B cell (primary cell): ENCODE data around the gene IER5L. TPM values are rescaled to one million over a fixed set of nuclear protein-coding genes. Genes with fewer than 3 reads are reported as not detected.

Experiments
- ATAC-seq: fragments of 200-7000 bp; cut with Tn5 transposase; one replicate; pipeline ENCODE4 v1.10.0; 2021; ENCODE audit warnings: low read depth, mild to moderate bottlenecking, moderate number of reproducible peaks, moderate library complexity
- CTCF ChIA-PET: fragments of 350-600 bp; sonication (Branson Sonifier 250); formaldehyde crosslinking; loops from one replicate; lab custom pipeline; 2021; ENCODE audit warnings: antibody characterized with exemption, inconsistent platforms; lab: Charles Lee
- POLR2A ChIA-PET: fragments of 350-600 bp; sonication (Branson Sonifier 250); formaldehyde crosslinking; loops from one replicate; lab custom pipeline; 2021; ENCODE audit warnings: antibody characterized with exemption; lab: Charles Lee
- DNase-seq: peaks from one replicate; pipeline ENCODE4 v3.0.0; 2013
- H2AFZ ChIP-seq: 2 replicates; pipeline ENCODE4 v1.6.1; 2012; ENCODE audit warnings: mild to moderate bottlenecking, low read depth, low read length; ENCODE audit not compliant: insufficient read depth, poor library complexity, severe bottlenecking
- H3K27ac ChIP-seq, 2 donors: 1 replicate in 1 of 2; 2 replicates in 1 of 2; pipeline ENCODE4 v1.5.1; 2012 to 2013; ENCODE audit warnings: low read length in 2 of 2, mild to moderate bottlenecking in 2 of 2, moderate library complexity in 1 of 2
- H3K27me3 ChIP-seq, 4 experiments: fragments of 200-600 bp in 1 of 4; sonication (generic) in 1 of 4; replicated peaks in 1 of 4; 1 replicate in 2 of 4; 2 replicates in 2 of 4; pipeline versions ENCODE4 v1.6.1 to v1.7.0; 2013 to 2016; ENCODE audit warnings: low read length in 3 of 4, mild to moderate bottlenecking in 2 of 4, mixed read lengths in 1 of 4, moderate library complexity in 1 of 4; ENCODE audit not compliant: insufficient read depth in 4 of 4, control insufficient read depth in 3 of 4; ENCODE audit errors: control extremely low read depth in 1 of 4
- H3K36me3 ChIP-seq, 2 experiments: replicated peaks in 1 of 2; 1 replicate in 1 of 2; 2 replicates in 1 of 2; pipeline versions ENCODE4 v1.6.1 to v1.7.1; 2013; ENCODE audit warnings: low read length in 1 of 2; ENCODE audit not compliant: insufficient read depth in 2 of 2, control insufficient read depth in 1 of 2; ENCODE audit errors: control extremely low read depth in 1 of 2, extremely low read depth in 1 of 2
- H3K4me1 ChIP-seq, 2 donors: fragments of 200-600 bp in 1 of 2; sonication (generic) in 1 of 2; 1 replicate in 1 of 2; 2 replicates in 1 of 2; pipeline versions ENCODE4 v1.5.1 to v1.6.1; 2013 to 2017; ENCODE audit warnings: low read length in 2 of 2; ENCODE audit not compliant: control insufficient read depth in 2 of 2, insufficient read depth in 2 of 2
- H3K4me2 ChIP-seq: replicated peaks from 2 replicates; pipeline ENCODE3; 2012; ENCODE audit warnings: mild to moderate bottlenecking, low read depth, low read length; ENCODE audit not compliant: poor library complexity, severe bottlenecking
- H3K4me3 ChIP-seq, 5 experiments: fragments of 200-600 bp in 1 of 5; sonication (generic) in 1 of 5; 1 replicate in 3 of 5; 2 replicates in 2 of 5; pipeline versions ENCODE4 v1.5.1 to v1.7.0; 2011 to 2016; ENCODE audit warnings: low read length in 4 of 5, mild to moderate bottlenecking in 4 of 5, low read depth in 2 of 5, control low read depth in 1 of 5, moderate library complexity in 1 of 5; ENCODE audit not compliant: insufficient read depth in 1 of 5; ENCODE audit errors: control extremely low read depth in 1 of 5, extremely low read depth in 1 of 5
- H3K79me2 ChIP-seq: fragments of 200-600 bp; sonication (generic); one replicate; pipeline ENCODE4 v1.6.0; 2016; ENCODE audit warnings: low read length; ENCODE audit not compliant: control insufficient read depth, insufficient read depth
- H3K9ac ChIP-seq: fragments of 200-600 bp; sonication (generic); 2 replicates; pipeline ENCODE4 v1.6.1; 2017; ENCODE audit warnings: mild to moderate bottlenecking, low read length, moderate library complexity
- H3K9me3 ChIP-seq, 3 donors: one replicate each; pipeline versions ENCODE4 v1.6.1 to v1.7.1; 2013; ENCODE audit warnings: low read length in 2 of 3; ENCODE audit not compliant: control insufficient read depth in 2 of 3, insufficient read depth in 1 of 3; ENCODE audit errors: control extremely low read depth in 1 of 3
- H4K20me1 ChIP-seq: 2 replicates; pipeline ENCODE4 v1.6.0; 2012; ENCODE audit warnings: mild to moderate bottlenecking, low read length; ENCODE audit not compliant: insufficient read depth, control insufficient read depth, poor library complexity, severe bottlenecking
- H3K27ac Mint-ChIP-seq: one replicate; pipeline ENCODE4 v1.8.0; 2021; ENCODE audit warnings: mixed read lengths
- H3K27me3 Mint-ChIP-seq: one replicate; pipeline ENCODE4 v1.8.0; 2021; ENCODE audit warnings: mixed read lengths
- H3K4me1 Mint-ChIP-seq: one replicate; pipeline ENCODE4 v1.8.0; 2021; ENCODE audit warnings: mixed read lengths
- H3K4me3 Mint-ChIP-seq: one replicate; pipeline ENCODE4 v1.8.0; 2021; ENCODE audit warnings: mixed read lengths
- H3K9me3 Mint-ChIP-seq: one replicate; pipeline ENCODE4 v1.8.0; 2022; ENCODE audit warnings: mixed read lengths; ENCODE audit not compliant: insufficient read depth
- EZH2 ChIP-seq: IDR thresholded peaks from 2 replicates; pipeline ENCODE4 v1.6.1; 2012; ENCODE audit warnings: borderline replicate concordance, low read depth, mild to moderate bottlenecking, moderate library complexity, low read length; ENCODE audit not compliant: insufficient read depth, poor library complexity, severe bottlenecking
- WGBS: methylation state at CpG from one replicate; pipeline ENCODE4 v1.1.5; 2013; ENCODE audit warnings: missing lambda C conversion rate; ENCODE audit not compliant: insufficient coverage; 5-methylcytosine and 5-hydroxymethylcytosine counted together
- intact Hi-C: fragments of 100-400 bp; cut with micrococcal nuclease; formaldehyde crosslinking; loops from one replicate; pipeline ENCODE4 v1.10.0; 2022
- polyA plus RNA-seq: library from polyadenylated mRNA; depleted of rRNA; stranded (reverse); fragments of >200 nt; gene quantifications from 2 replicates; pipeline ENCODE4 v1.2.3, GENCODE V29; 2012
- total RNA-seq, 2 donors: library from RNA; stranded (reverse); fragments of 120-200 nt in 1 of 2; gene quantifications; 1 replicate in 1 of 2; 2 replicates in 1 of 2; pipeline versions ENCODE4 v1.2.3 to v1.2.4, GENCODE V29; 2013 to 2022
- TF ChIP-seq, protein P1 (sequence below): fragments of 200-600 bp; IDR thresholded peaks from one replicate; pipeline ENCODE4 v1.8.0; 2022; ENCODE audit warnings: antibody characterized with exemption, mild to moderate bottlenecking

The IER5L gene
- total and polyA plus RNA-seq, 2 donors (not counting 1 experiment from before 2014, with no cell fraction given) = 1.5 to 12.9 TPM

GRCh38 chr9:129166623-129167557 lies 11.2 kb downstream of the IER5L start:
- Mint-ChIP-seq H3K27me3 (peaks cover 6% of the 10 kb centered on the region), H3K27ac (peak overlapping the region; percentile 15), H3K4me3 (peak overlapping the region; percentile 54), H3K4me1 (peaks cover 10% of the 10 kb centered on the region), H3K9me3 (no peaks in the 10 kb centered on the region)
- CTCF ChIA-PET = interaction anchor here (0.5 to 22.0 kb wide), 8 partner anchors 8 to 1522 kb away, joined by 3 to 382 read pairs (median 4); no protein-coding TSS in a partner anchor
- peak overlapping the region; percentile 69 for H2AFZ ChIP-seq
- no peaks in the 10 kb centered on the region for H3K9me3 ChIP-seq
- ATAC-seq = no peak
- 37% methylated on average over 10 of the region's 18 CpGs for WGBS
- no peaks in the 10 kb centered on the region for H3K79me2 ChIP-seq
- peaks cover 6 to 9% of the 10 kb centered on the region in 2 donors for H3K4me1 ChIP-seq
- POLR2A ChIA-PET = interaction anchor here (0.6 kb wide), 1 partner anchor 954 kb away, joined by 6 read pairs; no protein-coding TSS in a partner anchor
- H3K27ac ChIP-seq = no peak overlapping the region
- H3K27me3 ChIP-seq = peaks cover 0 to 5% (median 0%) of the 10 kb centered on the region in 4 experiments
- DNase-seq = no peak
- H3K36me3 ChIP-seq = no peaks in the 10 kb centered on the region
- intact Hi-C loops = no loop called here
- TF ChIP-seq EZH2 = no peak
- TF ChIP-seq, protein P1, sequence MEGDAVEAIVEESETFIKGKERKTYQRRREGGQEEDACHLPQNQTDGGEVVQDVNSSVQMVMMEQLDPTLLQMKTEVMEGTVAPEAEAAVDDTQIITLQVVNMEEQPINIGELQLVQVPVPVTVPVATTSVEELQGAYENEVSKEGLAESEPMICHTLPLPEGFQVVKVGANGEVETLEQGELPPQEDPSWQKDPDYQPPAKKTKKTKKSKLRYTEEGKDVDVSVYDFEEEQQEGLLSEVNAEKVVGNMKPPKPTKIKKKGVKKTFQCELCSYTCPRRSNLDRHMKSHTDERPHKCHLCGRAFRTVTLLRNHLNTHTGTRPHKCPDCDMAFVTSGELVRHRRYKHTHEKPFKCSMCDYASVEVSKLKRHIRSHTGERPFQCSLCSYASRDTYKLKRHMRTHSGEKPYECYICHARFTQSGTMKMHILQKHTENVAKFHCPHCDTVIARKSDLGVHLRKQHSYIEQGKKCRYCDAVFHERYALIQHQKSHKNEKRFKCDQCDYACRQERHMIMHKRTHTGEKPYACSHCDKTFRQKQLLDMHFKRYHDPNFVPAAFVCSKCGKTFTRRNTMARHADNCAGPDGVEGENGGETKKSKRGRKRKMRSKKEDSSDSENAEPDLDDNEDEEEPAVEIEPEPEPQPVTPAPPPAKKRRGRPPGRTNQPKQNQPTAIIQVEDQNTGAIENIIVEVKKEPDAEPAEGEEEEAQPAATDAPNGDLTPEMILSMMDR = no peak
- H4K20me1 ChIP-seq = no peaks in the 10 kb centered on the region
- peak overlapping the region; percentile 69 for H3K4me2 ChIP-seq
- peak overlapping the region; percentile 42 for H3K9ac ChIP-seq
- H3K4me3 ChIP-seq = peak overlapping the region in 3 of 5 experiments; percentile 22 to 45 (median 23)

DNA sequence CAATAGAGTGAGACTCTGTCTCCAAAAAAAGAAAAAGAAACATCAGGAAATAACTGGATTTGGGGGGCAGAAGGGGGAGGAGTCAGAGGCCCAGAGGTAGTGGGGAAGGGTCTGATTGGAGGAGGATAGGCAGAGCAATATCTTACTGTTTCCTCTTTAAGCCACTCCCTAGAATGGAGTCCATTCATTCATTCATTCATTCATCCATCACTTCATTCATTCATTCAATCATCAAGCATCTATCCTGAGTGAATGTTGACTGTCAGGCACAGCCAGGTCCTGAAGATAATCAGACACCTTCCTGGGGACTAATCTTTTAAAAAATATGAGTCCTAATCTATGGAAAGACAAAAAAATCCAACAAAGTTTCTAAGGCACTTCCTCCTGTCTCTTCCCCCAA lies 12.9 kb downstream of the IER5L start:
- Histone ChIP-seq H3K4me1 (peaks cover 6 to 9% of the 10 kb centered on the region in 2 donors), H3K9ac (no peak overlapping the region), H3K36me3 (no peaks in the 10 kb centered on the region), H2AFZ (no peak overlapping the region), H3K4me3 (no peak overlapping the region), H3K79me2 (no peaks in the 10 kb centered on the region), H4K20me1 (no peaks in the 10 kb centered on the region), H3K27ac (no peak overlapping the region), H3K4me2 (no peak overlapping the region), H3K27me3 (peaks cover 0 to 2% (median 0%) of the 10 kb centered on the region in 4 experiments), H3K9me3 (no peaks in the 10 kb centered on the region)
- intact Hi-C loops = no loop called here
- ATAC-seq (no peak), DNase-seq (no peak)
- ChIA-PET CTCF (interaction anchor here (0.9 to 22.0 kb wide), 2 partner anchors 9 to 27 kb away, joined by 3 to 382 read pairs; no protein-coding TSS in a partner anchor), POLR2A (no interaction called here)
- H3K4me3 Mint-ChIP-seq = no peak overlapping the region
- peaks cover 10% of the 10 kb centered on the region for H3K4me1 Mint-ChIP-seq
- no peak overlapping the region for H3K27ac Mint-ChIP-seq
- no peaks in the 10 kb centered on the region for H3K9me3 Mint-ChIP-seq
- no peak for TF ChIP-seq EZH2
- TF ChIP-seq, protein P1 = no peak
- H3K27me3 Mint-ChIP-seq = peaks cover 4% of the 10 kb centered on the region
